Measurements from ENCODE around the gene ARID1B. TPM values are rescaled to one million over a fixed set of nuclear protein-coding genes. Genes with fewer than 3 reads are reported as not detected.

The ARID1B gene
- total and polyA plus RNA-seq, 10 of the 15 experiments (the other 5 are each of a cell fraction or from before 2014, with no cell fraction given): 24.7 to 133 (median 54.6) TPM

GRCh38 chr6:157244780-157245179, 467.6 kb downstream of the ARID1B start:
- WGBS (ENCODE audit: insufficient coverage, insufficient replicate concordance, low lambda C conversion rate, missing lambda C conversion rate): 26% methylated on average over 4 of the region's 4 CpGs
- Histone ChIP-seq H3K4me3 (no peak overlapping the region), H2AFZ (ENCODE audit: control insufficient read depth, low read depth, low read length) (no peak overlapping the region), H3K9me3 (replicated peaks; ENCODE audit: control insufficient read depth, insufficient read depth, low read length) (no peaks in the 10 kb centered on the region; the same call in 1 of the 3 replicates), H3K4me1 (ENCODE audit: control insufficient read depth, insufficient read depth, low read length) (no peaks in the 10 kb centered on the region), H3K4me2 (ENCODE audit: control insufficient read depth, insufficient read depth) (no peak overlapping the region), H3K27me3 (replicated peaks in 1 of 2; ENCODE audit: control insufficient read depth in 2 of 2, insufficient read depth in 2 of 2, low read length in 1 of 2) (peaks cover 0 to 2% of the 10 kb centered on the region in 2 experiments; a peak in 2 of 4 replicates), H3K27ac (ENCODE audit: control insufficient read depth, insufficient read depth) (no peak overlapping the region), H3K79me2 (ENCODE audit: control insufficient read depth, insufficient read depth, low read length) (no peaks in the 10 kb centered on the region), H3K9ac (ENCODE audit: control insufficient read depth, insufficient read depth, low read length) (no peak overlapping the region), H4K20me1 (ENCODE audit: control insufficient read depth, insufficient read depth) (no peaks in the 10 kb centered on the region), H3K36me3 (ENCODE audit: control insufficient read depth in 2 of 2, insufficient read depth in 2 of 2, low read length in 1 of 2) (no peaks in the 10 kb centered on the region)
- SMC1A ChIA-PET (ENCODE audit: uncharacterized antibody, unreplicated experiment): no interaction called here
- no TSS peak for BruUV-seq (replicated peaks)
- intact Hi-C loops (cut with micrococcal nuclease; ENCODE audit: unreplicated experiment) (no loop called here), in situ Hi-C loops (cut with MboI) (no loop called here)
- no peak for FAIRE-seq
- no peak for DNase-seq (ENCODE audit: low read depth, low spot score)
- RAD21 ChIA-PET (ENCODE audit: unreplicated experiment): no interaction called here
- ATAC-seq: no peak
- no peak for TF ChIP-seq E2F8 (IDR thresholded peaks at IDR 0.05; ENCODE audit: low read depth, partially characterized antibody)
- no peak for TF ChIP-seq SREBF2 (IDR thresholded peaks at IDR 0.05; ENCODE audit: low read length)
- no peak for TF ChIP-seq CBFB (IDR thresholded peaks at IDR 0.05; ENCODE audit: low read depth)
- TF ChIP-seq KLF5 (IDR thresholded peaks at IDR 0.05; ENCODE audit: partially characterized antibody): no peak
- TF ChIP-seq RUNX3 (IDR thresholded peaks at IDR 0.05; ENCODE audit: low read length): no peak
- TF ChIP-seq SUPT20H (IDR thresholded peaks at IDR 0.05; ENCODE audit: borderline replicate concordance, control insufficient read depth, low read depth, low read length): no peak
- TF ChIP-seq CREB1 (IDR thresholded peaks at IDR 0.05; ENCODE audit: low read depth): no peak
- no peak for TF ChIP-seq SIN3A (IDR thresholded peaks at IDR 0.05; ENCODE audit: low read depth, low read length)
- no peak for TF ChIP-seq KDM1A (IDR thresholded peaks at IDR 0.05; ENCODE audit: borderline replicate concordance)
- TF ChIP-seq FOXK2 (IDR thresholded peaks at IDR 0.05): no peak
- no peak for TF ChIP-seq CHD2 (IDR thresholded peaks at IDR 0.05; ENCODE audit: borderline replicate concordance, low read depth, low read length)
- TF ChIP-seq PBX3 (IDR thresholded peaks at IDR 0.05; ENCODE audit: insufficient replicate concordance, low read depth, low read length): no peak
- TF ChIP-seq REST (IDR thresholded peaks at IDR 0.05; ENCODE audit: low read depth, low read length): no peak
- no peak for TF ChIP-seq NBN (IDR thresholded peaks at IDR 0.05)
- no peak for TF ChIP-seq CEBPZ (IDR thresholded peaks at IDR 0.05; ENCODE audit: low read depth, low read length)
- CTCF ChIA-PET: interaction anchor here (0.6 to 1.1 kb wide), 2 partner anchors 13 to 30 kb away, joined by 3 read pairs; no protein-coding TSS in a partner anchor
- POLR2A ChIA-PET: no interaction called here

Measured in GM12878 (cell line).